GM21717 (cell line): ENCODE data around the gene DPYSL5.
"Not testable (repeated sequence)": the region's sequence is repeated elsewhere in the genome, so short reads cannot be mapped to it uniquely, and the experiment has no call there.

Source experiments
- ATAC-seq: cut with Tn5 transposase; IDR thresholded peaks from one replicate; pipeline ENCODE4 v1.9.1; 2021; ENCODE audit warnings: mild to moderate bottlenecking, moderate library complexity; ENCODE audit not compliant: unreplicated experiment

The DPYSL5 gene

GRCh38 chr2:26873286-26873983 is 25.5 kb downstream of the DPYSL5 start:
- ATAC-seq, result no peak

GRCh38 chr2:26874514-26874913 is 26.6 kb downstream of the DPYSL5 start:
- no peak for ATAC-seq

- no peak for ATAC-seq
Observed at GRCh38 chr2:26875065-26875634, 27.2 kb downstream of the DPYSL5 start.

- no peak for ATAC-seq
Observed at GRCh38 chr2:26875808-26876207, 27.9 kb downstream of the DPYSL5 start.

- no peak for ATAC-seq
Observed at GRCh38 chr2:26876260-26876659, 28.3 kb downstream of the DPYSL5 start.

- ATAC-seq, result no peak
Observed at GRCh38 chr2:26877276-26877675, 29.3 kb downstream of the DPYSL5 start.

GRCh38 chr2:26880161-26880560 is 32.2 kb downstream of the DPYSL5 start:
- no peak for ATAC-seq

GRCh38 chr2:26880910-26881435 is 33.0 kb downstream of the DPYSL5 start:
- no peak for ATAC-seq

- not testable (repeated sequence) for ATAC-seq
Observed at GRCh38 chr2:26882220-26882619, 34.3 kb downstream of the DPYSL5 start.

- ATAC-seq, result no peak
Observed at GRCh38 chr2:26883956-26884355, 36.0 kb downstream of the DPYSL5 start.

GRCh38 chr2:26884486-26884885 is 36.6 kb downstream of the DPYSL5 start:
- ATAC-seq, result no peak

GRCh38 chr2:26885651-26886329 is 37.9 kb downstream of the DPYSL5 start:
- no peak for ATAC-seq

- ATAC-seq, result no peak
Observed at GRCh38 chr2:26886736-26887135, 38.8 kb downstream of the DPYSL5 start.

GRCh38 chr2:26887151-26887550 is 39.2 kb downstream of the DPYSL5 start:
- ATAC-seq, result no peak

GRCh38 chr2:26889796-26890195 is 41.9 kb downstream of the DPYSL5 start:
- ATAC-seq, result no peak

- no peak for ATAC-seq
Observed at GRCh38 chr2:26890341-26891000, 42.5 kb downstream of the DPYSL5 start.

- no peak for ATAC-seq
Observed at GRCh38 chr2:26892133-26892532, 44.2 kb downstream of the DPYSL5 start.

GRCh38 chr2:26892922-26893524 is 45.1 kb downstream of the DPYSL5 start:
- ATAC-seq, result no peak

GRCh38 chr2:26894136-26894535 is 46.2 kb downstream of the DPYSL5 start:
- ATAC-seq, result no peak

GRCh38 chr2:26897807-26898479 is 50.0 kb downstream of the DPYSL5 start:
- no peak for ATAC-seq
